Stomach (tissue), 9 donors: ENCODE results near the gene RNF13. TPM values are rescaled to one million over a fixed set of nuclear protein-coding genes. Genes with fewer than 3 reads are reported as not detected.

Source experiments
- DNase-seq, 2 donors: peaks; one replicate each; pipeline versions ENCODE4 v3.0.0 to v3.0.0-alpha.2; 2013 to 2019
- H3K27ac ChIP-seq, 5 donors: fragments of 200-600 bp in 4 of 5; sonication (generic) in 4 of 5; one replicate each; pipeline ENCODE4 v1.5.1; 2013 to 2019; ENCODE audit warnings: mild to moderate bottlenecking in 1 of 5, moderate library complexity in 1 of 5
- H3K27me3 ChIP-seq, 3 donors: fragments of 200-600 bp; sonication (generic); one replicate each; pipeline ENCODE4 v1.5.1; 2017 to 2019; ENCODE audit warnings: mixed run types in 1 of 3
- H3K36me3 ChIP-seq, 4 donors: fragments of 200-600 bp; sonication (generic); 1 replicate in 3 of 4; 2 replicates in 1 of 4; pipeline ENCODE4 v1.5.1; 2016 to 2019
- H3K4me1 ChIP-seq, 4 donors: fragments of 200-600 bp; sonication (generic); one replicate each; pipeline ENCODE4 v1.5.1; 2016 to 2019
- H3K4me3 ChIP-seq, 4 donors: fragments of 200-600 bp; sonication (generic) in 3 of 4; one replicate each; pipeline ENCODE4 v1.5.1; 2016 to 2019; ENCODE audit warnings: mild to moderate bottlenecking in 1 of 4
- H3K9me3 ChIP-seq, 4 donors: fragments of 200-600 bp; sonication (generic); one replicate each; pipeline ENCODE4 v1.5.1; 2016 to 2019
- CTCF ChIP-seq, 7 experiments: fragments of 450-650 bp in 4 of 7; fragments of 200-600 bp in 3 of 7; sonication (generic) in 3 of 7; IDR thresholded peaks; one replicate each; pipeline ENCODE4 v1.5.1; 2016 to 2019; ENCODE audit warnings: antibody characterized with exemption in 7 of 7, control low read depth in 2 of 7, mild to moderate bottlenecking in 1 of 7
- EP300 ChIP-seq: sonication (generic); formaldehyde crosslinking; IDR thresholded peaks from one replicate; pipeline ENCODE4 v1.6.1; 2017; ENCODE audit warnings: antibody characterized with exemption
- POLR2A ChIP-seq, 4 donors: fragments of 450-650 bp; IDR thresholded peaks; one replicate each; pipeline ENCODE4 v1.6.1; 2016; ENCODE audit warnings: antibody characterized with exemption in 4 of 4, control low read depth in 2 of 4, mild to moderate bottlenecking in 1 of 4, moderate library complexity in 1 of 4
- POLR2AphosphoS5 ChIP-seq, 3 donors: sonication (generic); formaldehyde crosslinking; IDR thresholded peaks; one replicate each; pipeline ENCODE4 v1.6.1; 2016; ENCODE audit warnings: antibody characterized with exemption in 3 of 3
- WGBS, 5 donors: extraction: QIAGEN DNeasy Blood & Tissue Kit in 3 of 5; methylation state at CpG; one replicate each; pipeline versions ENCODE4 v1.1.5 to v1.1.7; 2013 to 2018; 5-methylcytosine and 5-hydroxymethylcytosine counted together
- intact Hi-C: fragments of 100-400 bp; cut with DNase I; formaldehyde crosslinking; loops from one replicate; pipeline ENCODE4 v1.15.1; 2023; ENCODE audit warnings: low total_unique reads
- polyA plus RNA-seq, 3 donors: library from polyadenylated mRNA; stranded (reverse); fragments of 200-250 nt; gene quantifications; one replicate each; pipeline ENCODE4 v1.2.3, GENCODE V29; 2013
- total RNA-seq, 5 donors: library from RNA; depleted of rRNA; stranded (reverse); fragments of >200 nt; gene quantifications; one replicate each; pipeline versions ENCODE4 v1.1.0 to v1.2.3, GENCODE V29; 2014 to 2016
- donor health status: healthy with polysubstance abuse.
- donor health status: Bipolar disorder and iron deficiency.
- donor health status: healthy.

The RNF13 gene
- total and polyA plus RNA-seq, 8 donors: 6.7 to 130 (median 31.3) TPM

GRCh38 chr3:149815728-149816127, 2.7 kb downstream of the RNF13 start:
- H3K9me3 ChIP-seq: no peaks in the 10 kb centered on the region
- DNase-seq: no peak
- 83 to 99% (median 97%) methylated on average over 3 of the region's 3 CpGs for WGBS, 5 donors
- H3K36me3 ChIP-seq: no peaks in the 10 kb centered on the region
- intact Hi-C loops: no loop called here
- no peaks in the 10 kb centered on the region for H3K27me3 ChIP-seq
- peak overlapping the region in 4 of 5 donors; percentile 34 to 99 (median 47) for H3K27ac ChIP-seq
- H3K4me1 ChIP-seq: peaks cover 13 to 67% (median 32%) of the 10 kb centered on the region in 4 donors
- TF ChIP-seq POLR2A (IDR thresholded peaks at IDR 0.05) (no peak), POLR2AphosphoS5 (IDR thresholded peaks at IDR 0.05) (no peak), EP300 (no peak), CTCF (IDR thresholded peaks at IDR 0.05) (no peak)
- peak overlapping the region in 1 of 4 donors; percentile 71 for H3K4me3 ChIP-seq

GRCh38 chr3:149816311-149816710, 3.3 kb downstream of the RNF13 start:
- Histone ChIP-seq H3K27ac (peak overlapping the region in 4 of 5 donors; percentile 34 to 99 (median 47)), H3K9me3 (no peaks in the 10 kb centered on the region), H3K36me3 (no peaks in the 10 kb centered on the region), H3K4me3 (peak overlapping the region in 1 of 4 donors; percentile 71), H3K4me1 (peaks cover 13 to 69% (median 32%) of the 10 kb centered on the region in 4 donors), H3K27me3 (no peaks in the 10 kb centered on the region)
- intact Hi-C loops: no loop called here
- no peak for TF ChIP-seq EP300
- no peak for TF ChIP-seq CTCF (IDR thresholded peaks at IDR 0.05)
- no peak for TF ChIP-seq POLR2A (IDR thresholded peaks at IDR 0.05)
- TF ChIP-seq POLR2AphosphoS5 (IDR thresholded peaks at IDR 0.05): no peak
- 36 to 58% (median 46%) methylated on average over 3 of the region's 3 CpGs for WGBS, 5 donors
- no peak for DNase-seq

- Histone ChIP-seq H3K27ac (peak overlapping the region in 4 of 5 donors; percentile 21 to 64 (median 46)), H3K4me1 (peaks cover 13 to 67% (median 32%) of the 10 kb centered on the region in 4 donors)
These were observed 4.0 kb downstream of the RNF13 start for GRCh38 chr3:149816986-149817385.

GRCh38 chr3:149819432-149819831, 6.4 kb downstream of the RNF13 start:
- H3K9me3 ChIP-seq: no peaks in the 10 kb centered on the region
- no peak overlapping the region for H3K27ac ChIP-seq
- no peaks in the 10 kb centered on the region for H3K27me3 ChIP-seq
- DNase-seq: no peak
- no peaks in the 10 kb centered on the region for H3K36me3 ChIP-seq
- TF ChIP-seq CTCF (IDR thresholded peaks at IDR 0.05) (no peak), POLR2A (IDR thresholded peaks at IDR 0.05) (no peak), EP300 (no peak), POLR2AphosphoS5 (IDR thresholded peaks at IDR 0.05) (no peak)
- intact Hi-C loops: no loop called here
- no peak overlapping the region for H3K4me3 ChIP-seq
- H3K4me1 ChIP-seq: peaks cover 9 to 58% (median 25%) of the 10 kb centered on the region in 4 donors
- 56 to 88% (median 72%) methylated on average over 1 of the region's 1 CpG for WGBS, 5 donors

More at GRCh38 chr3:149816986-149817385, 4.0 kb downstream of the RNF13 start:
- TF ChIP-seq POLR2A (IDR thresholded peaks at IDR 0.05) (no peak), POLR2AphosphoS5 (IDR thresholded peaks at IDR 0.05) (no peak), EP300 (no peak), CTCF (IDR thresholded peaks at IDR 0.05) (no peak)
- no peak overlapping the region for H3K4me3 ChIP-seq
- H3K36me3 ChIP-seq: no peaks in the 10 kb centered on the region
- no peaks in the 10 kb centered on the region for H3K27me3 ChIP-seq
- intact Hi-C loops: no loop called here
- H3K9me3 ChIP-seq: no peaks in the 10 kb centered on the region
- no peak for DNase-seq
- 41 to 59% (median 48%) methylated on average over 2 of the region's 2 CpGs for WGBS, 5 donors
